Globus pallidus (tissue), 1 donor: ENCODE results near the gene CRISP1.
"Not testable (repeated sequence)": the region's sequence is repeated elsewhere in the genome, so short reads cannot be mapped to it uniquely, and the experiment has no call there.

ENCODE experiments used
- DNase-seq: peaks from one replicate; pipeline ENCODE4 v3.0.0-alpha.2; 2015; ENCODE audit warnings: low spot score

Gene CRISP1

DNA sequence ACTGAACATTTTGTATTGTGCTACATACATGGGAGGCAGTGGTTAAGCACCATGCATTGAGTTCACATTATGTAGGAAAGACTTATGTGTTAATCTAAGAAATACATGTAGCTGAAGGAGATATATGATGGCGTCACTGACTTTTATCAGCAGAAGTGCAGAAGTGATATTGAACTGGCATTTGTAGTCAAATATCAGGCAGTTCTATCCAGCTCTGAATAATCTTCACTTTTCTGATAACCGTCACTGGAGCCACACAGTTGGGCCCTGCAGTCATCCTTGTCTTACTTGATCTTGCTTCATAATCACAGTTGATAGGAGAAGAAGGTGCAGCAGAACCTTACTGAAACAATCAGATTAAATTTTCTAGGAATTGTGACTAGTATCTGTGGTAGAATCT, 26.4 kb downstream of the CRISP1 start:
- no peak for DNase-seq

- no peak for DNase-seq
Measured at GRCh38 chr6:49839162-49839561, 27.2 kb downstream of the CRISP1 start.

GRCh38 chr6:49835140-49835539, 31.2 kb downstream of the CRISP1 start:
- DNase-seq, result no peak

DNA sequence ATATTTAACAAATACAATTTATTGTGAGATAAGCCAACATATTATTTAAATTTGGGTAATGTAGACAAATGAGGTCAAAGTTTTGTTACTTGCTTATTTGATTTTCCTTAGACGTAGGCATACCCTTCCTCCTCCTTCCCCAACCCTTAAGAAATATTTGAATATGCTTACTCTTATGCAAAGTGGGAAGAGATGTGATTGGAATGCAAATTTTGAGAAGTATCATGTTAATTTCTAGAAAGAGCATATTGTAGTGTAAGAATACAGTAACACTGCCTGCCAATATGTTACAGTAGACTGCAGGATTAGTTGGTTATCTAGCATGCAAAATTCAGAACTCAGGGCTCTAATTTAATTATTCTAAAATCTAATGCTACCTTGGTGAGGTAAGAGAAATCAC, 32.9 kb downstream of the CRISP1 start:
- DNase-seq, result no peak

DNA sequence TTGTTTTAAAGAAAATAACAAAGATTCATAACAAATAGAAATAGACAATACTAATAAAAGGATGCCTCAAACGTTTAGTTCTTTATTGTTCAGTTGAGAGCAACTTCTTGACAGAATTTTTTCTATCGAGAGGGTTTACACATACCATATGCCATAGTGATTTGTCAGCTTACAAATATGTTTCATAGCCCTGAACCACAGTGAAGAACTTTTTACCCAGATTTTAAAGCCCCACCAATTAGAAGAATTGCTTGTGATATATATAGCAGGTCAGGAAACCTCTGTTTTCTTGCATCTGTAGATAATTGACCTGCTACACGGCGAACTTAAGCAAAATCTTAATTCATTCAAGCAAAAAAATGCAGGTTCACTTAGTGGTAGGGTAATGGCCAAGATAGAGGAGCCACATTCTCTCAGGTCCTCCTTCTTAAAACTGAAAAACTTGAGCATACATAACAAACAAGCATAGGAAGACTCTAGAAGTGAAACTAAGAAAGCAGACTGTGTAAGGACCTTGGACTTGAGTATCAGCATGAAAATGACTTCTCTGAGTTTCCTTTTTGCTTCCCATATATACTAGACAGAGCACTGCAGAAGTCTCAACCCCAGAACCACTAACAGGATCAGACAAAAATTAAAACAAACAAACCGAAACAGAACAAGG, 39.5 kb downstream of the CRISP1 start:
- no peak for DNase-seq

- no peak for DNase-seq
Measured at GRCh38 chr6:49815166-49815565, 51.2 kb downstream of the CRISP1 start.

- DNase-seq, result no peak
Measured at GRCh38 chr6:49813248-49813647, 53.1 kb downstream of the CRISP1 start.

DNA sequence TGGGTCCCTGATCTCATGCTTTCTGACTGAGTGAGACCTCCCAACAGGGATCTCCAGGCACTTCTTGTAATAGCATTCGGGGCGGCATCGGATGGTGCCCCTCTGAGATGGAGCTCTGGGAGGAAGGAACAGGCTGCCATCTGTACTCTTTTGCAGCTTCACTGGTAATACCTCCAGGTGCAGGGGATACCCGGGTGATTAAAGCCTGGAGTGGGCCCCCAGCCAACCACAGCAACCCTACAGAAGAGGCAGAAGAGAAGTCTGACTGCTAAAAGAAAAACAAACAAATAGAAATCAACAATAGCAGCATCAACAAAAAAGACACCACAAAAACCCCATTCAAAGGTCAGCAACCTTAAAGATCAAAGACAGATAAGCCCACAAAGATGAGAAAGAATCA, 60.2 kb downstream of the CRISP1 start:
- no peak for DNase-seq

DNA sequence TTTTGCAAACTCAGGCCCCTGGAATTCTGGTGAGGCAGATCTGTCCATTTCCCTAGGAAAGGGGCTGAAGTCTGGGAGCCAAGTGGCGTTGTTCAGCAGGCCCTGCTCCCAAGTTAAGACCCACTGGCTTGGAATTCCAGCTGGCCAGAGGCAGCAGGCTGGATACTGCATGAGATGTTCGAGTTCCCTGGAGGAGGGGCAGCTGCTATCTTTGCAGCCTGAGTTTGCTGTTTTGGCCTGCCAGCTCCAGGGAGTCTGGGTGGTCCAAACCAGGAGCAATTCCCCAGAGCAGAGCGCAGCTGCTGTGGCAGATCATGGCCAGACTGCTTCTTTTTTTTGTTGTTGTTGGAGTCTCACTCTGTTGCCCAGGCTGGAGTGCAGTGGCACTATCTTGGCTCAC, 61.1 kb downstream of the CRISP1 start:
- no peak for DNase-seq

- DNase-seq, result no peak
Measured at GRCh38 chr6:49801525-49801924, 64.8 kb downstream of the CRISP1 start.

- DNase-seq, result no peak
Measured at GRCh38 chr6:49799090-49799489, 67.2 kb downstream of the CRISP1 start.

DNA sequence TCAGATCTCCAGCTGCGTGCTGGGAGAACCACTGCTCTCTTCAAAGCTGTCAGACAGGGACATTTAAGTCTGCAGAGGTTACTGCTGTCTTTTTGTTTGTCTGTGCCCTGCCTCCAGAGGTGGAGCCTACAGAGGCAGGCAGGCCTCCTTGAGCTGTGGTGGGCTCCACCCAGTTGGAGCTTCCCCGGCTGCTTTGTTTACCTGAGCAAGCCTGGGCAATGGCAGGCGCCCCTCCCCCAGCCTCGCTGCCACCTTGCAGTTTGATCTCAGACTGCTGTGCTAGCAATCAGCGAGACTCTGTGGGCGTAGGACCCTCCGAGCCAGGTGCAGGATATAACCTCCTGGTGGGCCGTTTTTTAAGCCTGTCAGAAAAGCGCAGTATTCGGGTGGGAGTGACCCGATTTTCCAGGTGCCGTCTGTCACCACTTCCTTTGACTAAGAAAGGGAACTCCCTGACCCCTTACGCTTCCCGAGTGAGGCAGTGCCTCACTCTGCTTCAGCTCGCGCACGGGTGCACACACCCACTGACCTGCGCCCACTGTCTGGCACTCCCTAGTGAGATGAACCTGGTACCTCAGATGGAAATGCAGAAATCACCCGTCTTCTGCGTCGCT, 69.4 kb downstream of the CRISP1 start:
- not testable (repeated sequence) for DNase-seq

- DNase-seq, result no peak
Measured at GRCh38 chr6:49790341-49790740, 76.0 kb downstream of the CRISP1 start.

- DNase-seq, result no peak
Measured at GRCh38 chr6:49787176-49787575, 79.2 kb downstream of the CRISP1 start, which contains the start of gene PGK2. Gene PGK2, minus strand, starts transcription at chr6:49787285. Its CDS starts 98 bp downstream, at chr6:49787187.

GRCh38 chr6:49784272-49784671, 82.1 kb downstream of the CRISP1 start:
- no peak for DNase-seq
